GM18526 (cell line): Measurements from ENCODE around the gene SPATA31D1.
"Not testable (repeated sequence)": the region's sequence is repeated elsewhere in the genome, so short reads cannot be mapped to it uniquely, and the experiment has no call there.

Experiments
- POLR2A ChIP-seq: IDR thresholded peaks from 3 replicates; pipeline ENCODE4 v1.6.1; 2011; ENCODE audit not compliant: insufficient read length; ENCODE audit errors: extremely low read depth

SPATA31D1 gene

DNA sequence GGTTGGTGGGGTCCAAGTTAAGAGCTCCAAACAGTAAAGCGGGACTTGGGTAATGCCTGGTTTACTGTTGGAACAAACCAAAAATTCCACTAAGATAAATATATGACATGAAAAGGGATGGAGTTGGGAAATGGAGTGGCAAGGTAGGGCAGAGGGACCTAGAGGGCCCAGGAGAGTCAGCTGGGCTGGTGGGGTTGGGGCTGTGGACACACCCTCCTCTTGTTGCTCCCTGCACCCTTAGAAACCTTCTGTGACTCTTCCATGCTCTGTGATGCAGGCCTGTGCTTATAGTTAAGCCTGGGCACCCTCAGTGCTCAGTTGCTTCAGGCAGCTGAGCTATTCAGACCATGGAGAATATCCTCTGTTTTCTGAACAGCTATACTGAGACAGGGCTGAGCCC, at the start of gene SPATA31D1:
Gene SPATA31D1 (plus strand): TSS at position 301 of the 400 bp plus-strand sequence. CDS start 47 bp downstream, at position 348.
- not testable (repeated sequence) for TF ChIP-seq POLR2A

DNA sequence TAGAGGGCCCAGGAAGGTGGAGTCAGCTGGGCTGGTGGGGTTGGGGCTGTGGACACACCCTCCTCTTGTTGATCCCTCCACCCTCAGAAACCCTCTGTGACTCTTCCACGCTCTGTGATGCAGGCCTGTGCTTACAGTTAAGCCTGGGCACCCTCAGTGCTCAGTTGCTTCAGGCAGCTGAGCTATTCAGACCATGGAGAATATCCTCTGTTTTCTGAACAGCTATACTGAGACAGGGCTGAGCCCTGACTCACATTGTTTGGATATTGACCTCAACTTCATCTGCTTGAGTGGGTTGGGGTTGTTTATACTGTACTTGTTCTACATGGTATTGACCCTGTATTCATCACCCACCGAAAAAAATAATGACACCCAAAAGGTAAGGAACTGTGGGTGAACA, 45.2 kb upstream of the SPATA31D1 start, which contains the start of gene SPATA31D3:
Gene SPATA31D3 (plus strand): TSS at position 108 of the 400 bp plus-strand sequence. CDS start 86 bp downstream, at position 194.
- TF ChIP-seq POLR2A = not testable (repeated sequence)

DNA sequence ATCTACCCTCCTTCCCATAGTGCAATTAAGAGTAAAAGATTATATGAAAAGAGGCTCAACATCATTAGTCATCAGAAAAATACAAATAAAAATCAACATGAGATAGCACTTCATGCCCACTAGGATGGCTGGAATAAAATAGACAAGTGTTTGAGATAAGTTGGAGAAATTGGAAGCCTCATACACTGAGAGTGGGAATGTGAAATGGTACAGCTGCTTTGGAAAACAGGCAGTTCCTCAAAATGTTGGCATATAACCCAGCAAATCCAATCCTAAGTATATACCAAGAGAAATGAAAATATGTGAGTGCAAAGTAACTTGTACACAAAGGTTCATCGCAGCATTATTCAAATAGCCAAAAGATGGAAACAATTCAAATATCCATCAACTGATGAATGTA, 35.5 kb upstream of the SPATA31D1 start:
- TF ChIP-seq POLR2A = no peak

DNA sequence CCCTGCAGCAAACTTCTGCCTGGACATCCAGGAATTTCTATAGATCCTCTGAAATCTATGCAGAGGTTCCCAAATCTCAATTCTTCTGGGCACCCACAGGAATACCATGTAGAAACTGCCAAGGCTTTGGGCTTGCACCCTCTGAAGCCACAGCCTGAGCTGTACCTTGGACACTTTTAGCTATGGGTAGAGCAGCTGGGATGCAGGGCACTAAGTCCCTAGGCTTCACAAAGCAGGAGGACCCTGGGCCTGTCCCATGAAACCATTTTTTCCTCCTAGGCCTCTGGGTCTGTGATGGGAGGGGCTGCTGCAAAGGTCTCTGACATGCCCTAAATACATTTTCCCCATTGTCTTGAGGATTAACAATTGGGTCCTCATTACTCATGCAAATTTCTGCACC, 32.9 kb upstream of the SPATA31D1 start:
- TF ChIP-seq POLR2A = no peak

DNA sequence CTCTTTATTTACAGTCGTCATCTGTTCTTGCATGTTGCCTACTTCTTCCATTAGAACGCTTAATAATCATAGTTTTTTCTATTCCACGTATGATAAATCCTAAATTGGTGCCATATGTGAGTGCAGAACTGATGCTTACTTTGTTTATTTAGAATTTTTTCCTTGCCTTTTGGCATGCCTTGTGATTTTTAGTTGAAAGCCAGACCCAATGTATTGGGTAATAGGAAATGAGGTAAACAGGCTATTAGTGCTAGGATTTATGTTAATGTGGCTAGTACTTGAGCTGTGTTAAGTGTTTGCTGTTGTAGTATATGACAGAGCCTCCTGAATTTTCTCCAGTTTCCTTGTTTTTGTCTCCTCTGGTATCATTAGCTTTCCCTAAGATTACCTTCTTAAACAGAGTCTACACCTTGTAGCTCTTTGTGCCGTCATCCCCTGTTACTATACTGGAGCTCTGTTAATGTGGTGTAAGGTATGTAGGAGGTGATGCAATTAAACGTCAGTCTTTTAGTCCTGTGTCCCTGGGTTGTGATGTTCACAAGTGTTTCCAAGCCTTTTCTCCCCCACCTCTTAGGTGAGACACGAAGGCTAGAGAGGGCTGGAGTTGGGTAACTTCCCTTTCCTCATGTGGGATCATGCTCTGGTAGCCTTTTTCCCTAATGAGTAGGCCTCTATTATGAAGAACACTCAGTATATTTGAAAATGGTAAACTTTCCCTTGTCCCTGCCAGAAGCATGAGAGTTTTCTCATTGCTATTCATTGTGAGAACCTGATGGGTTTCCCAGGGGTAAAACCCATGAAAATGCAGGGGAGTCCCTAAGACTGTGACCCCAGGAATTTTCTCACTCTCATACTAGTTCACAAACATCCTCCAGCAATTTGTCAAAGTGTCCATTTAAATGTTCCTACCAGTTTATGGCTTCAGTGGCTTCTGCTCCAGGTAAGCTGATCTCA, 24.1 kb upstream of the SPATA31D1 start:
- TF ChIP-seq POLR2A = no peak

DNA sequence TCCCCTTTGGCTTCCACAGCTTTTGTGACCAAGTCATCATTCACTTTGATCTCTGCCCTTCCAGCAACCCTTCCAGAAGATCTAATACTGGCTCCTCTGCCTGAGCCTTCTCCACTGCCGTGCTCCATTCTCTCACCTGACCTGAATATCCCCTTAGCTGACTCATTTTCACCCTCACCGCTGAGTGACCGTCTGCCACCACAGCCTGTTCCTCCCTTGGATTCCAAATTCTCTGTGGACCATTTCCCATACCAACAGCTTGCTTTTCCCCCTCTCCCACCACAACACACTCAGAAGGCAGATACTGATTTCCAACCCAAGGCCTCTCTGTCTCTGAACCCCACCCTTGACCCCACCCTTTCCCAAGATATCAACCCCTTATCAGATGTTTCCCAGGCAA, 20.5 kb upstream of the SPATA31D1 start:
- TF ChIP-seq POLR2A = no peak

DNA sequence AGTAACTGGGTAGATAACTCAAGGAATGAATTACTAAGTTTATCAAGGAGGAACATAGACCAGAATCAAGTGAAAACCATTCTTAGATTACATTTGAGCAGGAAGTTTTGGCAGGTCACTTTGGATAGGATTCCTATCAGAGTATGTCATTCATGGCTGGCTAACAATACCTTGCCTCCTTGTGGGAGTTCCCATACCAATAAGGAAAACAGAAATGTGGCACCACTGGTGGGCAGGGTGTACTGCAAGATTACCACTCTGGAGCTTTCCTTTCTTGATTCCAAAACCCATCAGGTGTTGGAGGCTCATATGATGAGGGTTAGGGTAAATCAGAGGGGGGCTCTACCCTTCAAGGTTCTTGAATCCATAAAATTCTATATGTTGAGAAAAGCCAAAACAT, 18.6 kb upstream of the SPATA31D1 start:
- no peak for TF ChIP-seq POLR2A

DNA sequence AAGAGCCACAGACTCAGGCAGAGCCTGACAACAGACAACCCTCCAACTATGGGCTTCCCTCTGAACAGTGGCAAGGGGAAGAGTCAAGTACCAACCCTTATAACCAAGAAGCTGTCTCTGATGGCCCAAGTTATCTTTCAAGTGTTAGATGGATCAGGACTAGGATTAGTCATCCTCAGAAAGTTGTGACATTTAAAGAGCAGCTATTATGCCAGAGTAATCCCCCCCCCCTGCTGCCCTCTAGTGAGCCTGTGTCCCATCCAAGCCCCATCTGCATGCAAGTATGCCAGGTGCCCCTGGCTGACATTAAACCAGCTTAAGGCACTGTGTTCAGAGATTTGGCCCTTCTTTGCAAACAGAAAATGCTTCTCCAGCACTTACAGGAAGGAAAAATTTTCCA, 16.8 kb upstream of the SPATA31D1 start:
- TF ChIP-seq POLR2A = no peak

DNA sequence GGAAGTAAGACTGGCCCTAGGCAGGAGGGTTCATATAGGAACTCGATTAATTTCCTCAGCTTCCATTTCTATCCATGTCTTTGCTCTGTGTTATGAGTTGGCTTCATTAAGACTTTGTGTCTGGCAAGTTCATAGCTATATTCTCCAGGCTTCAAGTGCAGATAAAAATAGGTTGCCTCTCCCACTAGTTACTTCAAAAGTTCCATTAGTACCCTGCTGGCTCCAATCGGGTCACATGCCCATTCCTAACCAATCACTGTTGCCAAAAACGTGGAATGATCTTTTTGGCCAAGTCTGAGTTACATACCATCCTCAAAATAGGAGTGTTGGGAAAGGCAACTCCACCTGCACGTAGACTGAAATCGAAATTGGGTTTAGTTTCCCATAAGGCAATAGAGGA, 13.8 kb upstream of the SPATA31D1 start:
- TF ChIP-seq POLR2A = no peak

DNA sequence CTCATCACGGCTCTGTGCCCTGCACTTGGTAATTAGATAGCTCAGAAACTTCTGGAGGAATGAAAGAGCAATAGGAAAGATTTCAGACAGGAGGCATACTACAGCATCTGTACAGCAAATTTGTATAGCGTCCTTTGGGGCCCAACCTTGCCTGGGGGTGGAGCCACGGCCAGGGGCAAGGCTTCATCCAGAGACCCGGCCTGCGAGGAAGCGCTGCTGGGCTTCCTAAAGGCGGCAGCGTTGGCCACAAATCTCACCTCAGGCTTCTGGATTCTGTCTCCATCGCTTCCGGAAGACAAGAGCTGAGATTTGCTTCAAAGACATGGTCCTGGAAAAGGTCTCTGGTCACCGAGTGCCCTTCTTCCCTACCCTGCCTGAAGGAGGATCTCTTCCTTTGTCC, 12.2 kb upstream of the SPATA31D1 start:
- TF ChIP-seq POLR2A = no peak

DNA sequence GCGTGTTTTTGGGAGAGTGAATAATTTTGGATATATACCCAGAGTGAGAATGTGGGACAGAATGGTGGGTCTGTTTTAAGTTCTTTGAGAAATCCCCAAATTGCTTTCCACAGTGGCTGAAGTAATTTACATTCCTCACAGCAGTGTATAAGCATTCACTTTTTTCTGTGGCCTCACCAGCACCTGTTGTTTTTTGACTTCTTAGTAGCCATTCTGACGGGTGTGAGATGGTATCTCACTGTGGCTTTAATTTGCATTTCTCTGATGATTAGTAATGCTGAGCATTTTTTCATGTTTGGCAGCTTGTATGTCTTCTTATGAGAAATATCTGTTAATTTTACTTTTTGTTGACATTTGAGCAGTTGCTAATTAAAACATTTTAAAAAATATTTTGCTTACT, 9.4 kb upstream of the SPATA31D1 start:
- TF ChIP-seq POLR2A = no peak

DNA sequence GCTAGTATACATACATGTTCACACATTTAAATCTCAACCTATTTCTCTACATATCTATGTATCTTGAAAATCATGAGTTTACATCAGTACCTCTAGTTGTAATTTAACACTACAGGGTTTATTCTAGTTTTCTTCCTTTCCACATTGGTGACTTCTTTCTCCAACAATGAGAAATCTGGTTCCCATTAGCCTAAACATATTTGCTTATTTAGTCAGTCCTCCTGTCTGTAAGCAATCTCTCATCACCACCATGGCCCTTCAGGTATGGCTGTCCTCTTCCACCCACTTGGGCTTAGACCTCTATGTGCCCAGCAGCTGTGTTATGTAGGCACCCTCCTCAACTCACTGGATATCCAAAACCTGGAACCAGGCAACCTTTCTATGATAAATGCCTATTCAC, 8.0 kb upstream of the SPATA31D1 start:
- TF ChIP-seq POLR2A = no peak

DNA sequence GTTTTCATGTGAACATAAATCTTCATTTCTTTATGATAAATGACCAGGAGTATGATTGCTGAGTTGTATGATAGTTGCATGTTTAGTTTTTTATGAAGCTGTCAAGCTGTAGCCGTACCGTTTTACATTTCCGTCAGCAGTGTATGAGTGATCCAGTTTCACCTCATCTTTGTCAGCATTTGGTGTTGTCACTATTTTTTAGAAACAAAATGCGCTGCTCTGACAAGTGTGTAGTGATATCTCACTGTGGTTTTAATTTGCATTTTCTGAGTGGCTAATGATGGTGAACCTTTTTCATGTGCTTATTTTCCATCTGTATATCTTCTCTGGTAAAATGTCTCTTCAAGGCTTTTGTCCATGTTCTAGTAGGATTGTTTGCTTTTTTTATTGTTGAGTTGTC, 6.7 kb upstream of the SPATA31D1 start:
- TF ChIP-seq POLR2A = no peak

DNA sequence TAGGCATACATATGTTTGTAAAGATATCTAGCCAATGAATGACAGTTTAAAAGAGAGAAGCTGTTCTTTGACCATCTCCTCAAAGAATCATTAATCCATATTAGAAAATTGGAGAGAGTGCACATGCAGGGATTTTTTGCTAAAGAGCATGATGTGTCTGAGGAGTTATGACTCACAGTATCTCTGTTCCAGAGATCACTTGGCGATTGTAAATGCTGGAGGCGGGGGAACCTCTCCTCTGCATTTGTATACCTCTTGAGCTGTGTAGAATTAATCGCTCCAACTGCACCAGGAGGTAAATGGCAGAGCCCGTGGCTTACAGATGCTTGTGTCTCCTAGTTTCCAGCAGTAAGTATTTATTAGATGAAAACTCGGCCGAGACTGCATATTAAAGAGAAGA, 3.6 kb upstream of the SPATA31D1 start:
- no peak for TF ChIP-seq POLR2A

DNA sequence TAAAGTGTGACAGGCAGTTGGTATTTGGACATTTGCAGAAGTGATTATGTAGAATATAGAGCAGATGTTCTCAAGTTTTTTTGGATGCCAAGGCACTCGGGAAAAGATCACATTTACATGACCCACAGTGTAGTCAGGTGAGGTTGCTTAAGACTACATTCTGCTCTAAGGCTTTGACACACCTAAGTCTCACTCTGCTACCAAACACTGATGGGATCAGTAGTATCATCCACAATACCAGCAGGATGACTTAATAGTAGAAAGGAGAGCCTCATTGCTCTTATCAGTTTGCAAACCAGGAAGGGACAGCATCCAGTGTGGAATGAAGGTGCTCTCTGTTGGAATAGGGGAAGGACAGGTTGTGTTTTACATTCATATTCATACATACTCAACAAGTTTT, 2.5 kb upstream of the SPATA31D1 start:
- TF ChIP-seq POLR2A = no peak

DNA sequence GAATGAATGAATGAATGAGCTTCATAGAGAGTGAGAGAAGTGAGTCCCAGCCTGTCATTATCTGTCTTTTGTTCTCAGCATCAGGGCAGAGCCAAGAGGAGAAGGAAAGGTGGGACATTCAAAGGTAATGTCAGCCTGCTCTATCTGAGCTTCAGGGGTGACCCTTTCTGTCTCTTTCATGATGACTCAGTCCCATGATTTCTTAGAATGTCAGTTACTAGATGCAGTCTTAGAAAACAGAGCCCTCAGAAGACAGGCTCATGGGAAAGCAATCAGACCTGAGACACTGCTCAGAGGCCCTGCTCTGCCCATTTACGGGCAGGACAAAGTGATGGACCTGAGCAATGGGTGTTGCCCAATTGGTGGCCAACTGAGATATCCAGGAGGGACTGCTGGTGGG, 1.1 kb downstream of the SPATA31D1 start:
- TF ChIP-seq POLR2A = no peak

DNA sequence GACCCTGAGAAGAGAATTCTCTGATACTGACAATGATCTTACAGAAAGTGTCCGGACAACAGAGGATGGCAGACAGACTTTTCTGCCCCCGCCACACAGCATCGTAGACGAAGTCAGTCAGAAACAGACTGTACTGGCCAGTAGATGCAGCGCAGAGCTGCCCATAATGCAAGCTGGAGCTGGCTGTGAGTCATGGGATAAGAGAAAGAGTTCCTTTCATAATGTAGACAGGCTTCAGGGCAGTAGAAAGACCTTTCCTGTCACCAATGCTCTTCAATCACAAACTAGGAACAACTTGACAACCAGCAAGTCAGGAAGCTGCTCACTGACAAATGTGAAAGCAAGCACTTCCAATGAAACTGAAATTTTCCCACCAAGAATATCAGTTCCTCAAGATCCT, 5.1 kb downstream of the SPATA31D1 start:
- no peak for TF ChIP-seq POLR2A
